Measurements from ENCODE around the gene BBIP1. TPM values are rescaled to one million over a fixed set of nuclear protein-coding genes. Genes with fewer than 3 reads are reported as not detected.
A peak's percentile ranks its signal among the peaks of the same experiment; 100 is the strongest.

BBIP1 gene
- total RNA-seq, 2 experiments from 2014 or later = 32.4 to 34.4 TPM

DNA sequence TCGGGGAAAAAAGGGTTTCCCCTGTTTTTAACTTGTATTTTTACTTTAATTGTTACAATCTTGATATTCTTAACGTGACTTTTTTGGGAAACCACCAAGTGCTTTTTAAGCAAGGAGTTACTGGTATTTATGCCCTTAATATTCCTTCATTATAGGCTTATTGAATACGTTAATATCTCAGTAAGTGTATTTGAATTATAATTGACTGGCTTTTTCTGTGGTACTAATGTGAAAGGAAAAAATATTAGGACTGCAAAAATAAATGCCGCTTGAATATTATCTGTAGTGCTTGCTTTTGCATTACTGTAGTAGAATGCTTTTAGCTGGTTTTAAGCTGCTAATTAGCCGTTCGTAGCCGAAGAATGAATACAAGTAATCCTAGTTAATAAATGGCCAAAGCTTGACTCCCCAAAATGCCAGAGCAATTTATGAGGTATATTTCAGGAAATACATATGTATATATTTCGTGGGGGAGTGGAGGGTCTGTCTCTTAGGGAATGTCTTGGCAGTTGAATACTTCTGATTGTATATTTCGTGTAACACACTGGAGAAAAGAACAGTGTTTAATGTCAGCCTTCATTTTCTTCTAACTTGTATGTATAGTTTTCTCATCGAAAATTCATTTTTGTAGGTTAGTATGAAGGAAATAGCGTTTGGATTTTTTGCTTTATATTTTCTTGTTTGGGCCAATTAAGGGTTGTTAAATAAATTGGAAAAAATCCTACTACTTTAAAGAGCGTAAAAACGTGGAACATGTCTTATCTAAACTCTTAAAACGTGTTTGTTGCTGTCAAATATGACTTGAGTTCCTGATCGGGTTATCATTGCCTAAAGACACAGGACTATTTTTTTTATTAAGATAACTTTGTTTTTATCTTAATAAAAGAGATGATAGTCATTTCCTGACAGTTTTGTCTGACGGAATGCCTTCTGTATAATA, 45.7 kb downstream of the BBIP1 start:
- Histone ChIP-seq H3K79me2 (ENCODE audit: insufficient read depth, low read depth, low read length) (peaks cover 53% of the 10 kb centered on the region), H3K9me2 (ENCODE audit: insufficient read depth, low read length) (no peaks in the 10 kb centered on the region), H2AFZ (ENCODE audit: low read length) (peak overlapping the region; percentile 24; the same call in 1 of the 2 replicates), H3K4me1 (ENCODE audit: insufficient read depth, low read length, poor library complexity, severe bottlenecking) (peaks cover 51% of the 10 kb centered on the region), H3K4me3 (ENCODE audit: low read depth, low read length, poor library complexity, severe bottlenecking) (peak overlapping the region; percentile 74), H3K9me3 (ENCODE audit: low read length) (peaks cover 13% of the 10 kb centered on the region; the same call in 1 of the 2 replicates), H4K20me1 (ENCODE audit: insufficient read depth, low read length) (no peaks in the 10 kb centered on the region), H3K4me2 (ENCODE audit: low read length) (peak overlapping the region; percentile 92), H3K36me3 (ENCODE audit: insufficient read depth, low read length) (peaks cover 28% of the 10 kb centered on the region), H3K27ac (ENCODE audit: low read depth, low read length, poor library complexity, severe bottlenecking) (peak overlapping the region; percentile 92)
- no peak for DNase-seq (ENCODE audit: low spot score)
- TSS peak; percentile 65 for BruUV-seq (replicated peaks)
- ChIA-PET POLR2A (interaction anchor here (0.5 to 2.3 kb wide), 11 partner anchors 10 to 185 kb away, joined by 3 to 6 read pairs (median 3); no protein-coding TSS in a partner anchor), CTCF (ENCODE audit: unreplicated experiment) (no interaction called here)
- intact Hi-C loops (cut with micrococcal nuclease; ENCODE audit: unreplicated experiment) = loop anchor here (1.0 to 5.0 kb wide), 4 partner anchors 31 to 221 kb away; no protein-coding TSS in a partner anchor
- TF ChIP-seq, protein P1, sequence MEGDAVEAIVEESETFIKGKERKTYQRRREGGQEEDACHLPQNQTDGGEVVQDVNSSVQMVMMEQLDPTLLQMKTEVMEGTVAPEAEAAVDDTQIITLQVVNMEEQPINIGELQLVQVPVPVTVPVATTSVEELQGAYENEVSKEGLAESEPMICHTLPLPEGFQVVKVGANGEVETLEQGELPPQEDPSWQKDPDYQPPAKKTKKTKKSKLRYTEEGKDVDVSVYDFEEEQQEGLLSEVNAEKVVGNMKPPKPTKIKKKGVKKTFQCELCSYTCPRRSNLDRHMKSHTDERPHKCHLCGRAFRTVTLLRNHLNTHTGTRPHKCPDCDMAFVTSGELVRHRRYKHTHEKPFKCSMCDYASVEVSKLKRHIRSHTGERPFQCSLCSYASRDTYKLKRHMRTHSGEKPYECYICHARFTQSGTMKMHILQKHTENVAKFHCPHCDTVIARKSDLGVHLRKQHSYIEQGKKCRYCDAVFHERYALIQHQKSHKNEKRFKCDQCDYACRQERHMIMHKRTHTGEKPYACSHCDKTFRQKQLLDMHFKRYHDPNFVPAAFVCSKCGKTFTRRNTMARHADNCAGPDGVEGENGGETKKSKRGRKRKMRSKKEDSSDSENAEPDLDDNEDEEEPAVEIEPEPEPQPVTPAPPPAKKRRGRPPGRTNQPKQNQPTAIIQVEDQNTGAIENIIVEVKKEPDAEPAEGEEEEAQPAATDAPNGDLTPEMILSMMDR (conservative IDR thresholded peaks at IDR 0.05; ENCODE audit: low read length) = no peak
- TF ChIP-seq EZH2phosphoT487 (IDR thresholded peaks at IDR 0.05; ENCODE audit: borderline replicate concordance, low read depth, low read length) = no peak

DNA sequence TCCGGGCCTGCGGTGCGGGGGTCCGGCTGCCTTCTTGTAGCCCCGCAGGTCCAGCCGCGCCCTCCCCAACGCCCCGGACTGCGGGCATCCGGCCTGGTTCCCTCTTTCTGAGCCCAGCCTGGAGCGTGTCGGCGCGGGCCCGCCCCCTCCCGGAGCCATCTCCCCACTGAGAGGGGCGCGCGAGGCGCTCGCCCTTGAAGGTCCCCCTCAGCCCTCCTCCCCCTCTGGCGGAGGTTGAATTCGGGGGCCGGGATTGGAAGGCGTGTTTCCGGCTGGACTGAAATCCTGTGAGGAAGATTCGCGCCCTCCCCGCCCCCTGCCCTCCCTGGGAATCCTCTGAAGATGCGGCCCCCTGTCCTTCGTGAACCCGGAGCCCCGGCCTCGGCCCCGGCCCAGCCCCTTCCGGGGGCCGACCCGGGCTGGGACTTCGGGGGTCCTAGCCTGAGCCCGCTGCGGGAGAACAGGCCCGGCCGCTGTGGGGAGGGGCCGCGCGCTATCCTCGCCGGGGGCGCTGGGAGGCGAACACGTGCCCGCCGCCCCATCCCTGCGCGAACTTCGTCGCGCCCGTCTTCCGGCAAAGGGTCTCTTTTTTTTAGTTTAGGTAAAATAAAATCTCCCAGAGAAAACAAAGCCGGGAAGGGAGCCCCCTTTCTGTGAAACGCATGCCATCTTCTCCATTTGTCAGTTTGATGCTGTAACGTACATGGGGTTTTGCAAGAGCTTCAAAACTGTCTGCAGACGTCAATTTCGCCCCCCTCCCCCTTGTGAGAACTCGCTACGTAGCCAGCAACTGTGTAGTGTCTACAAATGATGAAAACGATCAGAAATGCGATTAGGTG, 46.6 kb downstream of the BBIP1 start:
- intact Hi-C loops (cut with micrococcal nuclease; ENCODE audit: unreplicated experiment) = loop anchor here (1.0 to 5.0 kb wide), 4 partner anchors 30 to 220 kb away; no protein-coding TSS in a partner anchor
- Histone ChIP-seq H3K79me2 (ENCODE audit: insufficient read depth, low read depth, low read length) (peaks cover 53% of the 10 kb centered on the region), H3K27ac (ENCODE audit: low read depth, low read length, poor library complexity, severe bottlenecking) (peak overlapping the region; percentile 92), H3K4me3 (ENCODE audit: low read depth, low read length, poor library complexity, severe bottlenecking) (peak overlapping the region; percentile 74), H4K20me1 (ENCODE audit: insufficient read depth, low read length) (no peaks in the 10 kb centered on the region), H3K4me2 (ENCODE audit: low read length) (peak overlapping the region; percentile 92), H2AFZ (ENCODE audit: low read length) (peak overlapping the region; percentile 24; the same call in 1 of the 2 replicates), H3K4me1 (ENCODE audit: insufficient read depth, low read length, poor library complexity, severe bottlenecking) (peaks cover 60% of the 10 kb centered on the region), H3K9me3 (ENCODE audit: low read length) (peaks cover 13% of the 10 kb centered on the region; the same call in 1 of the 2 replicates), H3K9me2 (ENCODE audit: insufficient read depth, low read length) (no peaks in the 10 kb centered on the region), H3K36me3 (ENCODE audit: insufficient read depth, low read length) (peaks cover 19% of the 10 kb centered on the region)
- POLR2A ChIA-PET = interaction anchor here (0.6 to 2.3 kb wide), 14 partner anchors 10 to 184 kb away, joined by 3 to 18 read pairs (median 3); no protein-coding TSS in a partner anchor
- DNase-seq (ENCODE audit: low spot score) = peak; percentile 88
- TF ChIP-seq EZH2phosphoT487 (IDR thresholded peaks at IDR 0.05; ENCODE audit: borderline replicate concordance, low read depth, low read length) = no peak
- TF ChIP-seq, protein P1 (conservative IDR thresholded peaks at IDR 0.05; ENCODE audit: low read length) = peak; percentile 60; the same call in 1 of the 2 replicates
- no TSS peak for BruUV-seq (replicated peaks)
- CTCF ChIA-PET (ENCODE audit: unreplicated experiment) = no interaction called here
